WERI-Rb-1 (cell line): ENCODE measurements around the gene WIPF2.

Experiments used
- DNase-seq: peaks from one replicate; pipeline ENCODE4 v3.0.0-alpha.2; 2020
- H3K27ac ChIP-seq: fragments of 250-450 bp; sonication (Bioruptor Pico); 2 replicates; pipeline ENCODE4 v1.5.1; 2020; ENCODE audit warnings: mild to moderate bottlenecking, moderate library complexity
- H3K27me3 ChIP-seq: fragments of 250-450 bp; sonication (Bioruptor Pico); 2 replicates; pipeline ENCODE4 v1.5.1; 2021; ENCODE audit warnings: mild to moderate bottlenecking, low read depth, moderate library complexity; ENCODE audit not compliant: insufficient read depth, severe bottlenecking
- H3K36me3 ChIP-seq: fragments of 250-450 bp; sonication (Bioruptor Pico); 2 replicates; pipeline ENCODE4 v1.5.1; 2020; ENCODE audit warnings: mild to moderate bottlenecking, moderate library complexity
- H3K4me3 ChIP-seq: 2 replicates; pipeline ENCODE4 v1.5.1; 2011; ENCODE audit warnings: low read depth, mild to moderate bottlenecking, control low read depth, low read length
- H3K9me3 ChIP-seq: fragments of 250-450 bp; sonication (Bioruptor Pico); 2 replicates; pipeline ENCODE4 v1.5.1; 2021; ENCODE audit warnings: mild to moderate bottlenecking, moderate library complexity; ENCODE audit not compliant: severe bottlenecking
- TF ChIP-seq, protein P1 (sequence below): IDR thresholded peaks from 2 replicates; pipeline ENCODE4 v1.5.1; 2011; ENCODE audit warnings: low read depth, mild to moderate bottlenecking, control low read depth, inconsistent platforms, low read length

WIPF2 gene

DNA sequence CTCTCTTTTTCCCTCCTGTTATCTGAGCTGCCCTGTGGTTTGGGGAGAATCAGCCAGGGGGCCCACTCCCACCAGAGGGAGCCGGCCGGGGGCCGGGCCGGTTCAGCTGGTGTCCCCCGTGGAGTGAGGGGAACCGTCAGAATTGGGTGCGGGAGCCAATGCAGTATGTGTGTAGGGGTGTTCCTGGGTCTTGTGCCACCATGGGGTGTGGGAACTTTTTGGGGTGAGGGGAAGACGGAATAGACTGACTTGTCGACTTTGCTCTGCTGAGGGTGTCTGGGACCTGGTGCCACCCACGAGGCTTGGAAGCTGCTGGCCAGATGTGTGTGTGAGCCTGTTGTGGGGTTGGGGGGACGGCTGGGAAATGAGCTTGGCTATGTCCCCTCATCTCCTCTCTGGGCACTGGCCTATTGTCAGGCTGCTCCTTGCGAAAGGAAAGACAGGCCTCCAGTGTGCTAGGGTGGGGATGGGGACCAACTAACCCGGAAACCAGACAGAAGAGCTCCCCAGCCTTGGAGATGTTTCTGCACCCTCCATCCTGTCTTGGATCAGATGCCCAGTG lies 99.8 kb downstream of the WIPF2 start:
- DNase-seq, result no peak
- Histone ChIP-seq H3K4me3 (peak overlapping the region; percentile 85), H3K27ac (peak overlapping the region; percentile 85), H3K9me3 (no peaks in the 10 kb centered on the region), H3K27me3 (no peaks in the 10 kb centered on the region), H3K36me3 (no peaks in the 10 kb centered on the region)
- TF ChIP-seq, protein P1, sequence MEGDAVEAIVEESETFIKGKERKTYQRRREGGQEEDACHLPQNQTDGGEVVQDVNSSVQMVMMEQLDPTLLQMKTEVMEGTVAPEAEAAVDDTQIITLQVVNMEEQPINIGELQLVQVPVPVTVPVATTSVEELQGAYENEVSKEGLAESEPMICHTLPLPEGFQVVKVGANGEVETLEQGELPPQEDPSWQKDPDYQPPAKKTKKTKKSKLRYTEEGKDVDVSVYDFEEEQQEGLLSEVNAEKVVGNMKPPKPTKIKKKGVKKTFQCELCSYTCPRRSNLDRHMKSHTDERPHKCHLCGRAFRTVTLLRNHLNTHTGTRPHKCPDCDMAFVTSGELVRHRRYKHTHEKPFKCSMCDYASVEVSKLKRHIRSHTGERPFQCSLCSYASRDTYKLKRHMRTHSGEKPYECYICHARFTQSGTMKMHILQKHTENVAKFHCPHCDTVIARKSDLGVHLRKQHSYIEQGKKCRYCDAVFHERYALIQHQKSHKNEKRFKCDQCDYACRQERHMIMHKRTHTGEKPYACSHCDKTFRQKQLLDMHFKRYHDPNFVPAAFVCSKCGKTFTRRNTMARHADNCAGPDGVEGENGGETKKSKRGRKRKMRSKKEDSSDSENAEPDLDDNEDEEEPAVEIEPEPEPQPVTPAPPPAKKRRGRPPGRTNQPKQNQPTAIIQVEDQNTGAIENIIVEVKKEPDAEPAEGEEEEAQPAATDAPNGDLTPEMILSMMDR, result peak; percentile 31; the same call in 1 of the 2 replicates

DNA sequence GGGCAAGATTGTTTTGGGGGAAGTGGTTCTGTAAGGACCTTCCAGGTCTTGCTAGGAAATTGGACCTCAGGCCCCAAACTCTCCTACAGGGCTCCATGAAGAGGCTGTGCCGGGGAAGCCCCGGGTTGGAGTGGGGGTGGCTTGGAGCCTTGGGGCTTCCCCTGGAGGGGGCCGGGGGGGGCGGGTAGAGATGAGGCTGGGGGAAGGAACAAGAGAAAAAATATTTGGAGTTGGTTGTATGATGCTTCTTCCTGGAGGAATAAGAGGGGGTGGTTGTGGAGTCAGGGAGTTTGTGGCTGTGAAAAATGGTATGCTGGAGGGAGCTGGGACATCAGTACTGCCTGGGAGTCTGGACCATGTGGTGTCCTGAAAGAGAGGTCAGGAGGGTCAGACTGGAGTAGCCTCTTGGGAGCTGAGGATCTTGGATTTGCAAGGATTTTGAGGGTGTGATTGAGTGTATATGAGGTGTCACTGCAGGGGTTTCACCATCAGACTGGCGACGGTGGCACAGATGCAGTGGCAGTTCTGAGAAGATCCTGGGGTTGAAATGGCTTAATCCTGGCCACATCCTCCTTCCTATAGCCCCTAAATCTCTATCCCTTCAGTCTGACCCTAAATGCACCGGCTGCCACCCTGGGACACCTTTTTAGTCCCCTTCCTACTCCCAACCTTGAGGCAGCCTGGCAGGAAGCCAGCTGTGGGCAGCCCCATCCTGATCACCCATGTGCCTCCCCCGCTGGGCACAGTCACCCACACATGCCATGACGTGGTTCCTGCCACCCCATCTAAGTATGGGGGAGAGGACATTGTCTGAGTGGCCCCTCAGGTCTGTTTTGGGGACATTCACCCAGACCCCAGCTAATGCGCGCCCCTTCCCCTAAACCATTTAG lies 100.8 kb downstream of the WIPF2 start:
- Histone ChIP-seq H3K27ac (no peak overlapping the region), H3K27me3 (no peaks in the 10 kb centered on the region), H3K36me3 (no peaks in the 10 kb centered on the region; the same call in 1 of the 2 replicates), H3K9me3 (no peaks in the 10 kb centered on the region), H3K4me3 (peak overlapping the region; percentile 85)
- DNase-seq, result peak; percentile 71
- TF ChIP-seq, protein P1, result no peak

- Histone ChIP-seq H3K9me3 (no peaks in the 10 kb centered on the region), H3K4me3 (no peak overlapping the region), H3K27me3 (no peaks in the 10 kb centered on the region), H3K27ac (no peak overlapping the region), H3K36me3 (no peaks in the 10 kb centered on the region; the same call in 1 of the 2 replicates)
- TF ChIP-seq, protein P1, result no peak
- DNase-seq, result no peak
These were observed 101.8 kb downstream of the WIPF2 start for GRCh38 chr17:40320756-40321523.

GRCh38 chr17:40321524-40321929 lies 102.4 kb downstream of the WIPF2 start:
- Histone ChIP-seq H3K36me3 (no peaks in the 10 kb centered on the region; the same call in 1 of the 2 replicates), H3K9me3 (no peaks in the 10 kb centered on the region), H3K27me3 (no peaks in the 10 kb centered on the region), H3K27ac (no peak overlapping the region), H3K4me3 (no peak overlapping the region)
- DNase-seq, result no peak
- TF ChIP-seq, protein P1, result no peak

DNA sequence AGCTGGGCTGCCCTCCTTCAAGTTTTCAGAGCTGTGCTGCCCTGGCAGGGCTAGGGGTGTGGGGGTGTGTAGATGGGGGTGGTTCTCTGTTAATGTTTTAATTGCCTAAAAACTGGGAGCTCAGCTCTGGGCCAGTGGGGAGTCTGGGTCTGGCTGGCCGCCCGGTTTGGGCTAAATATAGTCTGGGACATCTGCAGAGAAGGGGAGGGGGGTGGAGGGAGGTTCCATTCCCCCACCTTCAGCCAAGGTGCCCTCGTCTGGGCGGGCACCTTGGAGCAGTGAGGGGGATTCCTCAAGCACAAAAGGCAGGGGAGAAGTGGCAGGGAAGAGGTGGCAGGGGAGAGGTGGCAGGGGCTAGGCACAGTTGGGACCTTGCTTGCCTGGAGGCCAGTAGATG lies 102.9 kb downstream of the WIPF2 start:
- TF ChIP-seq, protein P1, result no peak
- Histone ChIP-seq H3K4me3 (no peak overlapping the region), H3K27ac (no peak overlapping the region), H3K36me3 (no peaks in the 10 kb centered on the region; the same call in 1 of the 2 replicates), H3K27me3 (no peaks in the 10 kb centered on the region), H3K9me3 (no peaks in the 10 kb centered on the region)
- DNase-seq, result no peak
